SIG-M5 treated with dmso at 0.1 percent for 504 hours (cell line): Measurements from ENCODE around the gene SPOCK1.

ENCODE experiments used
- DNase-seq: peaks from one replicate; lab custom pipeline; 2025; ENCODE audit not compliant: unreplicated experiment; lab: John Stamatoyannopoulos, UW

SPOCK1 gene

GRCh38 chr5:137036640-137037039 is 462.5 kb downstream of the SPOCK1 start:
- no peak for DNase-seq

GRCh38 chr5:137035480-137035878 is 463.6 kb downstream of the SPOCK1 start:
- no peak for DNase-seq

- no peak for DNase-seq
Observed at GRCh38 chr5:137034764-137035479, 464.2 kb downstream of the SPOCK1 start.

- DNase-seq = no peak
Observed at GRCh38 chr5:137034213-137034612, 464.9 kb downstream of the SPOCK1 start.

- no peak for DNase-seq
Observed at GRCh38 chr5:137032929-137033328, 466.2 kb downstream of the SPOCK1 start.

- no peak for DNase-seq
Observed at GRCh38 chr5:137027758-137028157, 471.4 kb downstream of the SPOCK1 start.

GRCh38 chr5:137026296-137026695 is 472.8 kb downstream of the SPOCK1 start:
- no peak for DNase-seq

- no peak for DNase-seq
Observed at GRCh38 chr5:137024044-137024443, 475.1 kb downstream of the SPOCK1 start.

GRCh38 chr5:137023371-137023770 is 475.8 kb downstream of the SPOCK1 start:
- DNase-seq = no peak

GRCh38 chr5:137022725-137023124 is 476.4 kb downstream of the SPOCK1 start:
- DNase-seq = no peak

GRCh38 chr5:137022043-137022442 is 477.1 kb downstream of the SPOCK1 start:
- DNase-seq = no peak

GRCh38 chr5:137019229-137019628 is 479.9 kb downstream of the SPOCK1 start:
- DNase-seq = no peak

GRCh38 chr5:137016783-137017324 is 482.3 kb downstream of the SPOCK1 start:
- DNase-seq = no peak

GRCh38 chr5:137015540-137016116 is 483.5 kb downstream of the SPOCK1 start:
- no peak for DNase-seq

- DNase-seq = no peak
Observed at GRCh38 chr5:137014731-137015130, 484.4 kb downstream of the SPOCK1 start.

- no peak for DNase-seq
Observed at GRCh38 chr5:137010226-137010625, 488.9 kb downstream of the SPOCK1 start.

GRCh38 chr5:137004279-137004678 is 494.8 kb downstream of the SPOCK1 start:
- no peak for DNase-seq

GRCh38 chr5:137001026-137001569 is 498.0 kb downstream of the SPOCK1 start:
- DNase-seq = no peak

- no peak for DNase-seq
Observed at GRCh38 chr5:136999787-137000186, 499.3 kb downstream of the SPOCK1 start.

- no peak for DNase-seq
Observed at GRCh38 chr5:136998854-136999357, 500.2 kb downstream of the SPOCK1 start.

- no peak for DNase-seq
Observed at GRCh38 chr5:136994154-136994553, 505.0 kb downstream of the SPOCK1 start.
